Ureter (tissue), 1 donor: Measurements from ENCODE around the gene MGAT4B. TPM values are rescaled to one million over a fixed set of nuclear protein-coding genes. Genes with fewer than 3 reads are reported as not detected.

Source experiments
- DNase-seq: peaks from one replicate; pipeline ENCODE4 v3.0.0-alpha.2; 2020; ENCODE audit warnings: low spot score
- total RNA-seq: library from RNA; stranded (reverse); gene quantifications from one replicate; pipeline ENCODE4 v1.2.4, GENCODE V29; 2023
- donor health status: DM: yes; HTN: yes; CAD: no.

The MGAT4B gene
- total RNA-seq, 1 donor from 2014 or later: 93.8 TPM

GRCh38 chr5:179769796-179770195, 36.9 kb downstream of the MGAT4B start:
- no peak for DNase-seq

- no peak for DNase-seq
Measured at GRCh38 chr5:179769271-179769670, 37.4 kb downstream of the MGAT4B start.

GRCh38 chr5:179768326-179769085, 38.2 kb downstream of the MGAT4B start:
- no peak for DNase-seq

- no peak for DNase-seq
Measured at GRCh38 chr5:179767496-179768100, 39.1 kb downstream of the MGAT4B start.

- no peak for DNase-seq
Measured at GRCh38 chr5:179766726-179767455, 39.8 kb downstream of the MGAT4B start.

- DNase-seq: no peak
Measured at GRCh38 chr5:179766021-179766725, 40.5 kb downstream of the MGAT4B start.

GRCh38 chr5:179765400-179765799, 41.3 kb downstream of the MGAT4B start:
- DNase-seq: no peak

- no peak for DNase-seq
Measured at GRCh38 chr5:179764056-179764455, 42.6 kb downstream of the MGAT4B start.

GRCh38 chr5:179763215-179763945, 43.3 kb downstream of the MGAT4B start:
- DNase-seq: peak; percentile 67

GRCh38 chr5:179762781-179763176, 43.9 kb downstream of the MGAT4B start:
- no peak for DNase-seq

- DNase-seq: no peak
Measured at GRCh38 chr5:179762079-179762780, 44.4 kb downstream of the MGAT4B start.

- no peak for DNase-seq
Measured at GRCh38 chr5:179759581-179760551, 46.8 kb downstream of the MGAT4B start.

- no peak for DNase-seq
Measured at GRCh38 chr5:179758955-179759354, 47.7 kb downstream of the MGAT4B start.

- DNase-seq: no peak
Measured at GRCh38 chr5:179755022-179755421, 51.6 kb downstream of the MGAT4B start.

- DNase-seq: no peak
Measured at GRCh38 chr5:179753971-179754370, 52.7 kb downstream of the MGAT4B start.

GRCh38 chr5:179749857-179750508, 56.7 kb downstream of the MGAT4B start:
- DNase-seq: no peak

- DNase-seq: no peak
Measured at GRCh38 chr5:179747811-179748210, 58.9 kb downstream of the MGAT4B start.
